Neuronal stem cell (in vitro differentiated cells): ENCODE data around the gene C1orf21.
A peak's percentile ranks its signal among the peaks of the same experiment; 100 is the strongest.

Source experiments
- DNase-seq: peaks from one replicate; pipeline ENCODE4 v3.0.0-alpha.2; 2013; ENCODE audit warnings: low spot score
- H2AFZ ChIP-seq: one replicate; pipeline ENCODE4 v1.6.1; 2013; ENCODE audit warnings: mild to moderate bottlenecking, low read length, inconsistent platforms
- H2AK5ac ChIP-seq: 2 replicates; pipeline ENCODE4 v1.6.1; 2013; ENCODE audit warnings: low read depth, mild to moderate bottlenecking, inconsistent platforms, low read length, moderate library complexity, mixed read lengths
- H2BK120ac ChIP-seq: 2 replicates; pipeline ENCODE4 v1.6.1; 2013; ENCODE audit warnings: low read depth, mild to moderate bottlenecking, inconsistent platforms, low read length, moderate library complexity, mixed read lengths
- H2BK12ac ChIP-seq: one replicate; pipeline ENCODE4 v1.6.1; 2013; ENCODE audit warnings: low read length, inconsistent platforms
- H2BK15ac ChIP-seq: 2 replicates; pipeline ENCODE4 v1.6.1; 2013; ENCODE audit warnings: mild to moderate bottlenecking, low read length, inconsistent platforms, mixed read lengths
- H2BK5ac ChIP-seq: one replicate; pipeline ENCODE4 v1.6.1; 2013; ENCODE audit warnings: inconsistent platforms, mild to moderate bottlenecking, low read length, moderate library complexity
- H3K14ac ChIP-seq: one replicate; pipeline ENCODE4 v1.6.1; 2013; ENCODE audit warnings: low read length, inconsistent platforms
- H3K18ac ChIP-seq: 2 replicates; pipeline ENCODE4 v1.6.1; 2013; ENCODE audit warnings: low read length, inconsistent platforms
- H3K23ac ChIP-seq: 2 replicates; pipeline ENCODE4 v1.6.1; 2013; ENCODE audit warnings: low read depth, mild to moderate bottlenecking, mixed read lengths, low read length, inconsistent platforms; ENCODE audit not compliant: poor library complexity
- H3K27ac ChIP-seq: replicated peaks from 3 replicates; pipeline ENCODE4 v1.5.1; 2013; ENCODE audit warnings: low read length, inconsistent platforms
- H3K27me3 ChIP-seq, 3 experiments: 2 replicates each; pipeline ENCODE4 v1.6.1; 2013; ENCODE audit warnings: low read length in 3 of 3, mild to moderate bottlenecking in 2 of 3, inconsistent platforms in 1 of 3, low read depth in 1 of 3, mixed read lengths in 1 of 3, moderate library complexity in 1 of 3; ENCODE audit not compliant: control insufficient read depth in 3 of 3, insufficient read depth in 3 of 3
- H3K36me3 ChIP-seq, 2 donors: replicated peaks in 1 of 2; 2 replicates each; pipeline ENCODE4 v1.6.1; 2013; ENCODE audit warnings: low read length in 2 of 2; ENCODE audit not compliant: control insufficient read depth in 2 of 2, insufficient read depth in 2 of 2
- H3K4ac ChIP-seq: 2 replicates; pipeline ENCODE4 v1.6.1; 2013; ENCODE audit warnings: inconsistent platforms, mild to moderate bottlenecking, low read length, moderate library complexity
- H3K4me1 ChIP-seq, 2 donors: 1 replicate in 1 of 2; 2 replicates in 1 of 2; pipeline ENCODE4 v1.6.1; 2013; ENCODE audit warnings: low read length in 2 of 2, low read depth in 1 of 2; ENCODE audit not compliant: control insufficient read depth in 2 of 2, insufficient read depth in 1 of 2
- H3K4me2 ChIP-seq: one replicate; pipeline ENCODE4 v1.6.1; 2013; ENCODE audit warnings: mild to moderate bottlenecking, low read length, inconsistent platforms; ENCODE audit not compliant: insufficient read depth, poor library complexity, severe bottlenecking
- H3K4me3 ChIP-seq, 2 donors: 2 replicates each; pipeline ENCODE4 v1.5.1; 2013; ENCODE audit warnings: low read length in 2 of 2, mild to moderate bottlenecking in 2 of 2, inconsistent platforms in 1 of 2, moderate library complexity in 1 of 2
- H3K79me1 ChIP-seq: one replicate; pipeline ENCODE4 v1.6.1; 2013; ENCODE audit warnings: low read depth, mild to moderate bottlenecking, inconsistent platforms, low read length, moderate library complexity
- H3K9ac ChIP-seq: one replicate; pipeline ENCODE4 v1.6.1; 2013; ENCODE audit warnings: mild to moderate bottlenecking, low read depth, low read length, inconsistent platforms; ENCODE audit not compliant: poor library complexity
- H3K9me3 ChIP-seq, 2 donors: replicated peaks in 1 of 2; 2 replicates each; pipeline versions ENCODE3 to v1.6.1; 2013; ENCODE audit warnings: low read length in 2 of 2, mild to moderate bottlenecking in 2 of 2, inconsistent platforms in 1 of 2, low read depth in 1 of 2, mixed read lengths in 1 of 2, moderate library complexity in 1 of 2; ENCODE audit not compliant: control insufficient read depth in 2 of 2, insufficient read depth in 1 of 2
- H4K8ac ChIP-seq: one replicate; pipeline ENCODE4 v1.6.1; 2013; ENCODE audit warnings: low read depth, mild to moderate bottlenecking, inconsistent platforms, low read length, moderate library complexity
- H4K91ac ChIP-seq: one replicate; pipeline ENCODE4 v1.6.1; 2013; ENCODE audit warnings: low read length, low read depth, mild to moderate bottlenecking, inconsistent platforms; ENCODE audit not compliant: poor library complexity
- WGBS, 2 donors: extraction: QIAGEN DNeasy Blood & Tissue Kit; methylation state at CpG; one replicate each; pipeline ENCODE4 v1.1.7; 2013; ENCODE audit warnings: missing lambda C conversion rate in 2 of 2, mixed read lengths in 1 of 2; ENCODE audit not compliant: insufficient read length in 2 of 2, insufficient replicate concordance in 1 of 2; ENCODE audit errors: extremely low coverage in 2 of 2; 5-methylcytosine and 5-hydroxymethylcytosine counted together

The C1orf21 gene

DNA sequence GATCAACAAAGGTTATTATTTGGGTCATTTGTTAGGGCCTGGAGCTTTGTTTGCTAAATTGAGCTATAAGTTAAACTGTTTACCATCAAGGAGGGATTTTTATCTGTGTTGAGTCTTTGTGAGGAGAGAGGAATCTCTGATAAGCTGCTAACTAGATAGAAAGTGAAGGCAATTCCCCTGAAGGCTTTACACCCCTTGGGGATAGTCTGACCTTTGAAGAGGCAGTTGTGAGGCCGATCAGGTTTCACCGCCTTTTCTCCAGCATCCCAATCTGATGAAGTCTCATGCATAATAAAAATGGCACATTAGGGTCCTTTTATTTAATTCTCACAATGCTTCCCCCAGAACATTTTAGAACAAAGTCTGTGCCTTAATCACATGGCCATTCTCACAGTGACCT, 21.8 kb downstream of the C1orf21 start:
- H2BK15ac ChIP-seq: no peak overlapping the region
- no peaks in the 10 kb centered on the region for H3K9me3 ChIP-seq
- H3K79me1 ChIP-seq: peaks cover 3% of the 10 kb centered on the region
- H3K18ac ChIP-seq: no peak overlapping the region
- H3K36me3 ChIP-seq: peaks cover 0 to 2% of the 10 kb centered on the region in 2 donors
- no peaks in the 10 kb centered on the region for H3K27me3 ChIP-seq
- no peak overlapping the region for H2BK120ac ChIP-seq
- H3K4me3 ChIP-seq: no peak overlapping the region
- peak; percentile 42 for DNase-seq
- no peak overlapping the region for H3K9ac ChIP-seq
- no peak overlapping the region for H3K14ac ChIP-seq
- no peak overlapping the region for H3K4ac ChIP-seq
- no peak overlapping the region for H4K91ac ChIP-seq
- no CpG with 5 or more reads among the region's 2 CpGs for WGBS, 2 donors
- no peak overlapping the region for H3K23ac ChIP-seq
- no peak overlapping the region for H2BK12ac ChIP-seq
- H3K4me1 ChIP-seq: peaks cover 16 to 25% of the 10 kb centered on the region in 2 donors
- no peak overlapping the region for H2AFZ ChIP-seq
- no peak overlapping the region for H2AK5ac ChIP-seq
- H2BK5ac ChIP-seq: no peak overlapping the region
- H3K4me2 ChIP-seq: no peak overlapping the region
- no peak overlapping the region for H4K8ac ChIP-seq
- peak overlapping the region; percentile 46 for H3K27ac ChIP-seq

DNA sequence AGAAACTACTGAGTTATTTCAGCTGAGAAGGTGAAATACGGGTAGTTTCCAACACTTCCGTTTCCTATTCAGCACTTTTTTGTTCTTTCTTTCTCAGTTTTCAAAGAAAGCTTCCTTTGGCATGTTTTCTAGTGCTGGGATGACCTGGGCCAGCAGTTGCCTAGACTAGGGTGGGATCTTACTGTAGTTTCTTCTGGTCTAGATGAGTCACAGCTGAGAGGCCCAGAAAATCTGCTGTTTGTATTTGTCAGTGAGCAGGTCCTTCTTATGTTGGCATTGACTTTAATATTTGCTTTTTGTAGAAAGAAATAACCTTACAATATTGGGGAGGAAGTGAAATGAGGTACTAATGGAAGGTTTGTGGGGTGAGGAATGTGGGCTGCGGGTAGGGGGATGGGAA, 22.2 kb downstream of the C1orf21 start:
- Histone ChIP-seq H2BK5ac (no peak overlapping the region), H3K23ac (no peak overlapping the region), H3K14ac (no peak overlapping the region), H2AFZ (no peak overlapping the region), H3K4me1 (peaks cover 16 to 25% of the 10 kb centered on the region in 2 donors), H3K27me3 (no peaks in the 10 kb centered on the region), H3K79me1 (peaks cover 3% of the 10 kb centered on the region), H3K36me3 (peaks cover 0 to 2% of the 10 kb centered on the region in 2 donors), H3K4me3 (no peak overlapping the region), H4K8ac (no peak overlapping the region), H3K9me3 (no peaks in the 10 kb centered on the region), H2BK15ac (no peak overlapping the region), H3K4ac (no peak overlapping the region), H2AK5ac (no peak overlapping the region), H3K27ac (peak overlapping the region; percentile 6), H4K91ac (no peak overlapping the region), H3K4me2 (no peak overlapping the region), H2BK120ac (no peak overlapping the region), H3K18ac (no peak overlapping the region), H2BK12ac (no peak overlapping the region), H3K9ac (no peak overlapping the region)
- no peak for DNase-seq
- no CpG with 5 or more reads among the region's 3 CpGs for whole genome bisulfite sequencing, 2 donors

- Histone ChIP-seq H3K36me3 (peaks cover 0 to 2% of the 10 kb centered on the region in 2 donors), H3K18ac (no peak overlapping the region), H4K91ac (no peak overlapping the region), H2AFZ (no peak overlapping the region), H2BK120ac (no peak overlapping the region), H3K9ac (no peak overlapping the region), H3K4me1 (peaks cover 12 to 16% of the 10 kb centered on the region in 2 donors), H4K8ac (no peak overlapping the region), H3K27me3 (no peaks in the 10 kb centered on the region), H3K4me3 (no peak overlapping the region), H3K14ac (no peak overlapping the region), H2BK12ac (no peak overlapping the region), H2BK15ac (no peak overlapping the region), H3K4ac (no peak overlapping the region), H3K79me1 (peaks cover 3% of the 10 kb centered on the region), H3K4me2 (no peak overlapping the region), H3K23ac (no peak overlapping the region), H2AK5ac (no peak overlapping the region), H3K9me3 (no peaks in the 10 kb centered on the region), H3K27ac (no peak overlapping the region), H2BK5ac (no peak overlapping the region)
- no CpG with 5 or more reads among the region's 1 CpG for WGBS, 2 donors
- no peak for DNase-seq
Observed at GRCh38 chr1:184412472-184412871, 25.6 kb downstream of the C1orf21 start.

- H4K8ac ChIP-seq: no peak overlapping the region
- no peak overlapping the region for H2AFZ ChIP-seq
- no peaks in the 10 kb centered on the region for H3K27me3 ChIP-seq
- H3K14ac ChIP-seq: no peak overlapping the region
- no peak overlapping the region for H4K91ac ChIP-seq
- peaks cover 3 to 8% of the 10 kb centered on the region in 2 donors for H3K4me1 ChIP-seq
- no peak overlapping the region for H2BK5ac ChIP-seq
- no peak overlapping the region for H3K4me2 ChIP-seq
- no peak overlapping the region for H3K4ac ChIP-seq
- H3K18ac ChIP-seq: no peak overlapping the region
- H2BK12ac ChIP-seq: no peak overlapping the region
- no peak overlapping the region for H2BK120ac ChIP-seq
- no peak overlapping the region for H3K4me3 ChIP-seq
- WGBS, 2 donors: no CpG with 5 or more reads among the region's 2 CpGs
- no peak overlapping the region for H3K23ac ChIP-seq
- H3K9ac ChIP-seq: no peak overlapping the region
- no peak overlapping the region for H2AK5ac ChIP-seq
- H3K9me3 ChIP-seq: no peaks in the 10 kb centered on the region
- DNase-seq: no peak
- H3K79me1 ChIP-seq: peaks cover 2% of the 10 kb centered on the region
- no peak overlapping the region for H2BK15ac ChIP-seq
- H3K27ac ChIP-seq: no peak overlapping the region
- peaks cover 0 to 2% of the 10 kb centered on the region in 2 donors for H3K36me3 ChIP-seq
Observed at GRCh38 chr1:184416481-184416880, 29.7 kb downstream of the C1orf21 start.
